ENCODE measurements around the gene MACF1. TPM values are rescaled to one million over a fixed set of nuclear protein-coding genes. Genes with fewer than 3 reads are reported as not detected.
"Not testable (repeated sequence)": the region's sequence is repeated elsewhere in the genome, so short reads cannot be mapped to it uniquely, and the experiment has no call there.

MACF1 gene
- total and polyA plus RNA-seq, 9 donors: 93.6 to 331 (median 247) TPM

DNA sequence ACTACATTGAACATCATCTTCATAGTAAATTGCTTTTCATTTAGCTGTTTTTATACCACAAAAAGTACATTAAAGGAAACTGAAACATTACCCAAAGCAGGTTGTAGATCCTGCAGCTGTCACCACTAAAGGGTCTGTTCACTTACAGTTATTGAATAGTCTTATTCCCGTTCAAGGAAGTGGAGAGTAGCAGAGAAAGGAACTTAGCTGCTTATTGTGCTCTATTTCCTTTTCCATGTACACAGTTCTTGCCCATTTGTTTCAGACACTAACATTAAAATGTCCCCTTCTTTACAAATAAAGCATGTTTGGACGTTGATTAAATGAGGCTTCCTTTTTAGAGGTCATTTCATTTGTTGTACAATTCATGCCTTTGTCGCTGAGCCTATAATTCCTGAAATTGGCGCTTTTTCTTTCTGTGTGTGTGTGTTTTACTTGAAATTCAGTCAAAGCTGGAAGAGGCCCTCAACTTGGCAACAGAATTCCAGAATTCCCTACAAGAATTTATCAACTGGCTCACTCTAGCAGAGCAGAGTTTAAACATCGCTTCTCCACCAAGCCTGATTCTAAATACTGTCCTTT is 242.6 kb downstream of the MACF1 start:
- Histone ChIP-seq H3K9me3 (no peaks in the 10 kb centered on the region), H3K27me3 (no peaks in the 10 kb centered on the region), H3K4me3 (no peak overlapping the region), H3K27ac (peak overlapping the region in 1 of 2 donors; percentile 5), H3K36me3 (peaks cover 2% of the 10 kb centered on the region), H3K4me1 (ENCODE audit: insufficient read depth) (peaks cover 12% of the 10 kb centered on the region)
- no peak for TF ChIP-seq EP300 (IDR thresholded peaks at IDR 0.05)
- no peak for TF ChIP-seq POLR2A (IDR thresholded peaks at IDR 0.05)
- TF ChIP-seq, protein P1, sequence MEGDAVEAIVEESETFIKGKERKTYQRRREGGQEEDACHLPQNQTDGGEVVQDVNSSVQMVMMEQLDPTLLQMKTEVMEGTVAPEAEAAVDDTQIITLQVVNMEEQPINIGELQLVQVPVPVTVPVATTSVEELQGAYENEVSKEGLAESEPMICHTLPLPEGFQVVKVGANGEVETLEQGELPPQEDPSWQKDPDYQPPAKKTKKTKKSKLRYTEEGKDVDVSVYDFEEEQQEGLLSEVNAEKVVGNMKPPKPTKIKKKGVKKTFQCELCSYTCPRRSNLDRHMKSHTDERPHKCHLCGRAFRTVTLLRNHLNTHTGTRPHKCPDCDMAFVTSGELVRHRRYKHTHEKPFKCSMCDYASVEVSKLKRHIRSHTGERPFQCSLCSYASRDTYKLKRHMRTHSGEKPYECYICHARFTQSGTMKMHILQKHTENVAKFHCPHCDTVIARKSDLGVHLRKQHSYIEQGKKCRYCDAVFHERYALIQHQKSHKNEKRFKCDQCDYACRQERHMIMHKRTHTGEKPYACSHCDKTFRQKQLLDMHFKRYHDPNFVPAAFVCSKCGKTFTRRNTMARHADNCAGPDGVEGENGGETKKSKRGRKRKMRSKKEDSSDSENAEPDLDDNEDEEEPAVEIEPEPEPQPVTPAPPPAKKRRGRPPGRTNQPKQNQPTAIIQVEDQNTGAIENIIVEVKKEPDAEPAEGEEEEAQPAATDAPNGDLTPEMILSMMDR (IDR thresholded peaks at IDR 0.05): no peak
- intact Hi-C loops (cut with DNase I): no loop called here
- 15 to 45% (median 21%) methylated on average over 5 of the region's 5 CpGs for WGBS, 3 donors
- DNase-seq: no peak

- H3K36me3 ChIP-seq; intact Hi-C loops (cut with DNase I); H3K9me3 ChIP-seq; DNase-seq; H3K27me3 ChIP-seq; H3K4me3 ChIP-seq: not testable (repeated sequence)
- peaks cover 13% of the 10 kb centered on the region for H3K4me1 ChIP-seq (ENCODE audit: insufficient read depth)
- WGBS, 3 donors: 84 to 86% (median 84%) methylated on average over 4 of the region's 4 CpGs
- H3K27ac ChIP-seq: peak overlapping the region in 1 of 2 donors; percentile 68
Measured at GRCh38 chr1:39450041-39450440, 245.5 kb downstream of the MACF1 start.

DNA sequence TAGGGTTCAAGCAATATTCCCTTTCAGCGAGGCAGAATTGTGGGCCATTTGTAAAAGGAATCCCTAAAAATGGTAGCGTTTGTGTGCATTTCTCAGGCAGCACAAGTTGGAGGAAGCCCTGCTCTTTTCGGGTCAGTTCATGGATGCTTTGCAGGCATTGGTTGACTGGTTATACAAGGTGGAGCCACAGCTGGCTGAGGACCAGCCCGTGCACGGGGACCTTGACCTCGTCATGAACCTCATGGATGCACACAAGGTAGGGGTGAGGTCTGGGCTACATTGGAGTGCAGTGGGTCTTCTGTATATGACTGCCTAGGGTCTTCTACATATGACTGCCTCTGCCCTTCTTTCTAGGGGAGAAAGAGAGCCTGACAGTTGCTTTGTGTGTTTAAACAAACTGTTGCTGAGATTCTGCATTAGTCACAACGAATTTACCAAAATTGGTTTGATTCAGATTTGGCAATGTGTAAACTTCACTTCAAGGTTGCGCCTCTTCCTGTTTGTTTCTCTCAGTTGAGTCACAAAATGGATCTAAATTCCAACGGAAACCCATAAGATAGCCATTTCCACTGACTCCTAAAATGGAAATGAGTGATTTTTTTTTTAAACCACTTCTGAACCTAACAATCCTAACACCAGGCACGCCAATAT is 246.6 kb downstream of the MACF1 start:
- DNase-seq: peak; percentile 41 to 79 (median 56)
- no peaks in the 10 kb centered on the region for H3K9me3 ChIP-seq
- H3K36me3 ChIP-seq: no peaks in the 10 kb centered on the region
- peak overlapping the region; percentile 39 to 68 for H3K27ac ChIP-seq
- H3K4me1 ChIP-seq (ENCODE audit: insufficient read depth): peaks cover 13% of the 10 kb centered on the region
- H3K27me3 ChIP-seq: no peaks in the 10 kb centered on the region
- no peak overlapping the region for H3K4me3 ChIP-seq
- intact Hi-C loops (cut with DNase I): no loop called here
- TF ChIP-seq EP300 (IDR thresholded peaks at IDR 0.05): no peak
- TF ChIP-seq, protein P1 (IDR thresholded peaks at IDR 0.05): no peak
- no peak for TF ChIP-seq POLR2A (IDR thresholded peaks at IDR 0.05)
- 13 to 30% (median 13%) methylated on average over 10 of the region's 10 CpGs for WGBS, 3 donors

- intact Hi-C loops (cut with DNase I): no loop called here
- TF ChIP-seq, protein P1 (IDR thresholded peaks at IDR 0.05): no peak
- TF ChIP-seq POLR2A (IDR thresholded peaks at IDR 0.05) (no peak), EP300 (IDR thresholded peaks at IDR 0.05) (no peak)
Measured at GRCh38 chr1:39452081-39452480, 247.6 kb downstream of the MACF1 start.

DNA sequence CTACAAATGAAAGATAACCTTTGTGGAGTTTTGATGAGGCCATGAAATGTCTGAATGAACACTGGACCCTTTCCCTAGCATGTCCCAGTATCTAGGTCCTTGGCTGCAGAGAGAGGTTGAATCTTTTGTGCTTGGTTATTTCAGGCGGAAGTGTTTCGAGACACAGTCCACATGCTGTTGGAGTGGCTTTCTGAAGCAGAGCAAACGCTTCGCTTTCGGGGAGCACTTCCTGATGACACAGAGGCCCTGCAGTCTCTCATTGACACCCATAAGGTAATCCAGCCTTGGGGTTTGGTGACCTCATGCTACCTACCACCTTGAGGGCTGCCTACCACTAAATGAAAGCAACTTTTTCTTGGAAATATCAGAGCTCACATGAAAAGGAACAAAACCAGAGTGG is 248.0 kb downstream of the MACF1 start:
- Histone ChIP-seq H3K4me1 (ENCODE audit: insufficient read depth) (peaks cover 13% of the 10 kb centered on the region), H3K9me3 (no peaks in the 10 kb centered on the region), H3K4me3 (no peak overlapping the region), H3K27ac (no peak overlapping the region), H3K27me3 (no peaks in the 10 kb centered on the region), H3K36me3 (no peaks in the 10 kb centered on the region)
- no peak for DNase-seq
- 89 to 97% (median 95%) methylated on average over 5 of the region's 5 CpGs for WGBS, 3 donors
- TF ChIP-seq EP300 (IDR thresholded peaks at IDR 0.05): no peak
- TF ChIP-seq, protein P1 (IDR thresholded peaks at IDR 0.05): no peak
- no peak for TF ChIP-seq POLR2A (IDR thresholded peaks at IDR 0.05)
- intact Hi-C loops (cut with DNase I): no loop called here

More at GRCh38 chr1:39452081-39452480, 247.6 kb downstream of the MACF1 start:
- no peak for DNase-seq
- Histone ChIP-seq H3K4me3 (no peak overlapping the region), H3K27ac (peak overlapping the region in 1 of 2 donors; percentile 68), H3K4me1 (ENCODE audit: insufficient read depth) (peaks cover 13% of the 10 kb centered on the region), H3K27me3 (no peaks in the 10 kb centered on the region), H3K9me3 (no peaks in the 10 kb centered on the region), H3K36me3 (no peaks in the 10 kb centered on the region)
- 91 to 93% (median 92%) methylated on average over 7 of the region's 7 CpGs for WGBS, 3 donors
